Measurements from ENCODE around the gene HOXD11.

HOXD11 gene

DNA sequence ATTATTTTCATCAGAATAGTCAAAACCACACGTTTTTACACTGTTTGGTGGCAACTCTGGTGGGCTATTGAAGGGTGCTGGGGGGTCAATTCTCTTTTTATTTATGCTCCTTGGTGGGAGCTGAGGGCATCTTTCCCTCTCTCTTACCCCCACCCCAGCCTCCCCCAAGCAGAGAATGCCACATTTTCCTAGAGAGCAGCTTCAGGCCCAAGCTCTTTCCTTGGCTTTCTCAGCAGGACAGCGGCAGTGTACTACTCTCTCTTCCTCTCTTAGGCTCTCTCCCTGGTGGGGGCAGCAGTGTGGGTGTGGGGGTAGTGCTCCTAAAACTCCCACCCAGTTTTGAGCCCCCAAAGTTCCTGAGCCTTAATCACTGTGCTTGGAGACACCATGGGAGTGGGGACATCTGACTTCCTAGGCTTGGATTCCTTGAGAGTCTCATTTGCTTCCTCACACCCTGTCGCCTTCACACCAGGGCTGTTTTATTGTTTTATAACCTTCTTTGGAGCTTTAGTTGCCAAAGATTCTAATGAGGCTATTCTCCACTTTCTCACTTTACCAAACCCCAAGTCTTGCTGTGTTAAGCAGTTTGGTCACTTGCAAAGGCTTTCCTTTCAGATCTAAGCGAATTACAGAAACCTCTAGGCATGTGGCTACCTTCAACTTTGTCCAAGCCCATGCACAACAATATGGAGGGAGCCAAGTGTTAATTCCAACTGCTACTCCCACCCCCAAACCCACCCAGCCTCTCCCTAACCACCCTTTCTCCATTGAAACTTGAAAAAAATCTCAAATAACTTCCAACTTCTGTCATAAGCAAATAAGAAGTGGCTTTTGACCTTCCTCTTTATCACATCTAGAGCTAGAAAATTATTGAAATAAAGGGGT, 38.2 kb downstream of the HOXD11 start:
- in situ Hi-C loops (cut with MboI; ENCODE audit: low sequenced_read_pairs), result loop anchor here (10.0 to 25.0 kb wide), 4 partner anchors 317 to 1167 kb away; no protein-coding TSS in a partner anchor

DNA sequence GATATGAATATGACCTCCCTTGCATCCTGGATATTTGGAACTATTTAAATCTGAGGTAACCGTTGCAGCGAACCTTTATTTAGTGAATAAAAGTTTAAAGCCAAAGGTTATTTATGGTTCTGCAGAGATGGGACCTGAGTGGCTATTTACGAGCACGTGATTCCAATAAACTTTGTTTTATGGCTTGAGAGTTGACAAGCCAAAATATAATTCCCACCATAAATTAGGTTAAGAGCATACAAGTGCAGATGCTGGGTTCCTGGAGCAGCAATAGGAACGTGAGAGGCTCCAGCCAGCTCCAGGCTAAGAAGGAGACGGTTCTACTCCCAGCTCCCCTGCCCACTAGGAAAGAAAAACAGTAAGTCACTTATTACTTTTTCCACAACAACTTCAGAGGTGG, 39.0 kb downstream of the HOXD11 start:
- in situ Hi-C loops (cut with MboI; ENCODE audit: low sequenced_read_pairs), result loop anchor here (10.0 to 25.0 kb wide), 4 partner anchors 316 to 1166 kb away; no protein-coding TSS in a partner anchor

- in situ Hi-C loops (cut with MboI; ENCODE audit: low sequenced_read_pairs), result loop anchor here (10.0 to 25.0 kb wide), 4 partner anchors 316 to 1166 kb away; no protein-coding TSS in a partner anchor
Measured at GRCh38 chr2:176146645-176147044, 39.6 kb downstream of the HOXD11 start.

- in situ Hi-C loops (cut with MboI; ENCODE audit: low sequenced_read_pairs), result loop anchor here (10.0 to 25.0 kb wide), 4 partner anchors 315 to 1165 kb away; no protein-coding TSS in a partner anchor
Measured at GRCh38 chr2:176147210-176147799, 40.2 kb downstream of the HOXD11 start.

GRCh38 chr2:176147800-176148496, 40.9 kb downstream of the HOXD11 start:
- in situ Hi-C loops (cut with MboI; ENCODE audit: low sequenced_read_pairs), result loop anchor here (10.0 to 25.0 kb wide), 4 partner anchors 314 to 1164 kb away; no protein-coding TSS in a partner anchor

DNA sequence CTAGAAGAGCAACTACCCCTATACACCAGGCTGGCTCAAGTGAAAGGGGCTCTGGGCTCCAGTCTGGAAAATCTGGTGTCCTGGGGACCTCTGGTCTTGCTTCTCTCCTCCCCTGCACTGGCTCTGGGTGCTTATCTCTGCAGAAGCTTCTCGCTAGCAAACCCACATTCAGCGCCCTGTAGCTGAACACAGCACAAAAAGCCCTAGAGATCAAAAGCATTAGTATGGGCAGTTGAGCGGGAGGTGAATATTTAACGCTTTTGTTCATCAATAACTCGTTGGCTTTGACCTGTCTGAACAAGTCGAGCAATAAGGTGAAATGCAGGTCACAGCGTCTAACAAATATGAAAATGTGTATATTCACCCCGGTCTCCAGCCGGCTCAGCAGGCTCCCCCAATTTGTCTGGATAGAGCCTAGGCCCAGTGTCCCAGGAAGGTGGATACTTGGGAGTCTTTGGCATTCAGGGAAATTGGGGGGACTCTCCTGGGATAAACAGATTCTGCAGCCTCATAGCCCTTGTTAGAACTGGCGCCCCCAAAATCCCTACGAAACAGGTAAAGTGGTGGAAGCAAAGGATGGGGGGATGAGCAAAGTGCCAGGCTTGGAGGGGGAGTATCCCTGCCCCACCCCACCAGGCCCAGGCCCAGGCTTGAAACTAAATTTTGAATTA, 41.8 kb downstream of the HOXD11 start:
- in situ Hi-C loops (cut with MboI; ENCODE audit: low sequenced_read_pairs), result loop anchor here (10.0 to 25.0 kb wide), 4 partner anchors 313 to 1163 kb away; no protein-coding TSS in a partner anchor

GRCh38 chr2:176149481-176149938, 42.4 kb downstream of the HOXD11 start:
- in situ Hi-C loops (cut with MboI; ENCODE audit: low sequenced_read_pairs), result loop anchor here (10.0 to 25.0 kb wide), 4 partner anchors 313 to 1163 kb away; no protein-coding TSS in a partner anchor

GRCh38 chr2:176149939-176150583, 43.0 kb downstream of the HOXD11 start:
- in situ Hi-C loops (cut with MboI; ENCODE audit: low sequenced_read_pairs), result loop anchor here (10.0 to 25.0 kb wide), 4 partner anchors 312 to 1162 kb away; no protein-coding TSS in a partner anchor

GRCh38 chr2:176150584-176151441, 43.7 kb downstream of the HOXD11 start:
- in situ Hi-C loops (cut with MboI; ENCODE audit: low sequenced_read_pairs), result no loop called here

- in situ Hi-C loops (cut with MboI; ENCODE audit: low sequenced_read_pairs), result no loop called here
Measured at GRCh38 chr2:176151442-176152287, 44.6 kb downstream of the HOXD11 start, which contains the start of gene HOXD4. TSS of gene HOXD4 (plus strand) at chr2:176151550. CDS start at chr2:176151634, 84 bp downstream.

- in situ Hi-C loops (cut with MboI; ENCODE audit: low sequenced_read_pairs), result no loop called here
Measured at GRCh38 chr2:176152350-176153181, 45.5 kb downstream of the HOXD11 start.

DNA sequence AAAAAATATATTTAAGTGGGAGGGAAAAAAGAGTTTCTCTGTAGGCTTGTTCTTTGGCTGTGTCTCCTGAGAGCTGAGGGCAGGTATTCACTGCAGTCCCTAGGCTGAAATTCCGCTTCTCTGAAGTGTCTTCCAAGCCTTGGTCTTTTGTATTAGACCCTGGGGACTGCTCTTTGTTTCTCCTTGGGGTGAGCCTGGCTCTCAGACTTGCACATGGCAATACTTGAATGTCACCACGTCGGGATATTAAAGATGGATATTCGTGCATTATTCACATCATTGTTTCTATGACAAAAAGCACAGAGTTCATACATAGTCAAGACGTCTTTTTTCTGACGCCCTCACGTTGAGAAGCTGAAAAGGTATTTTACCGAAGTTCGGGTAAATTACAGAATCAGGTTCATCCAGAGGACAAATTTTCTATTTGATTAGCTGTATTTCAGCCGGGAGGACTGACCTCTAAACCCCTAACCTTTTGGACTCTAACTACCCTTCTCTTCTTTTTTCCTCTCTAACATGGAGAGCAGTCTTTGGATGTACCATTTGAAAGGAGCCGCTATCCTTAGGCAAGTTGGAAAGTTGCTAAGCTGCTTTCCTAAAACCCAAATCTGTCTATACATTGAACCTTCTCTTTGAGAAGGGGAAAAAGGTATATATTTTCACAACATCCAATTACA, 47.6 kb downstream of the HOXD11 start:
- in situ Hi-C loops (cut with MboI; ENCODE audit: low sequenced_read_pairs), result no loop called here

GRCh38 chr2:176155356-176156044, 48.4 kb downstream of the HOXD11 start:
- in situ Hi-C loops (cut with MboI; ENCODE audit: low sequenced_read_pairs), result no loop called here

- in situ Hi-C loops (cut with MboI; ENCODE audit: low sequenced_read_pairs), result no loop called here
Measured at GRCh38 chr2:176156301-176156806, 49.3 kb downstream of the HOXD11 start.

GRCh38 chr2:176156807-176157498, 49.9 kb downstream of the HOXD11 start, which contains the start of gene HOXD3:
TSS of gene HOXD3 (plus strand) at chr2:176157307. CDS start at chr2:176169115, 11,808 bp downstream.
- in situ Hi-C loops (cut with MboI; ENCODE audit: low sequenced_read_pairs), result no loop called here

Data from HL-60/S4 (cell line).